ENCODE results near the gene TCF4.

DNA sequence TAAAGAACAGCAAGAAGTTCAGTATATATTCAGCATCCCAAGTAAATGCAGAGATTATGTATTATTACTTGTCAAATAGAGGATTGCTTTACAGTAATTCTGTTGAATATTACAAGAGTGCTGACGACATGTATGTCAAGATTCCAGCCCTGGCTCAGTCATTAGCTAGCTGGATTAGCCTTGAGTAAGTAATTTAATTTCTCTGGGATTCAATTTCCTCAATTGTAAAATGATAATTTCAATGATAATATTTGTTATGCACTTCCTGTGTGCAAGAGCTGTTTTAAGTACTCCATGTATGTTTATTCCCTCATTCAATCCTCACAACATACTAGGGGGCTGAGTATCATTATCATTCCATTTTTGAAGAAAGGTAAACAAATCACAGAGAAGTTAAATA, 44.0 kb downstream of the TCF4 start:
- no peak for TF ChIP-seq EZH2 (IDR thresholded peaks at IDR 0.05; ENCODE audit: borderline replicate concordance, insufficient read depth, low read depth, low read length, poor library complexity, severe bottlenecking)
- TF ChIP-seq, protein P1, sequence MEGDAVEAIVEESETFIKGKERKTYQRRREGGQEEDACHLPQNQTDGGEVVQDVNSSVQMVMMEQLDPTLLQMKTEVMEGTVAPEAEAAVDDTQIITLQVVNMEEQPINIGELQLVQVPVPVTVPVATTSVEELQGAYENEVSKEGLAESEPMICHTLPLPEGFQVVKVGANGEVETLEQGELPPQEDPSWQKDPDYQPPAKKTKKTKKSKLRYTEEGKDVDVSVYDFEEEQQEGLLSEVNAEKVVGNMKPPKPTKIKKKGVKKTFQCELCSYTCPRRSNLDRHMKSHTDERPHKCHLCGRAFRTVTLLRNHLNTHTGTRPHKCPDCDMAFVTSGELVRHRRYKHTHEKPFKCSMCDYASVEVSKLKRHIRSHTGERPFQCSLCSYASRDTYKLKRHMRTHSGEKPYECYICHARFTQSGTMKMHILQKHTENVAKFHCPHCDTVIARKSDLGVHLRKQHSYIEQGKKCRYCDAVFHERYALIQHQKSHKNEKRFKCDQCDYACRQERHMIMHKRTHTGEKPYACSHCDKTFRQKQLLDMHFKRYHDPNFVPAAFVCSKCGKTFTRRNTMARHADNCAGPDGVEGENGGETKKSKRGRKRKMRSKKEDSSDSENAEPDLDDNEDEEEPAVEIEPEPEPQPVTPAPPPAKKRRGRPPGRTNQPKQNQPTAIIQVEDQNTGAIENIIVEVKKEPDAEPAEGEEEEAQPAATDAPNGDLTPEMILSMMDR (IDR thresholded peaks at IDR 0.05) = no peak

Data from B cell (primary cell).